ENCODE results near the gene C19orf12. TPM values are rescaled to one million over a fixed set of nuclear protein-coding genes. Genes with fewer than 3 reads are reported as not detected.

The C19orf12 gene
- total and polyA plus RNA-seq, 2 of the 13 experiments (the other 11 are each of a cell fraction or from before 2014, with no cell fraction given) = 17.7 to 34.4 TPM

DNA sequence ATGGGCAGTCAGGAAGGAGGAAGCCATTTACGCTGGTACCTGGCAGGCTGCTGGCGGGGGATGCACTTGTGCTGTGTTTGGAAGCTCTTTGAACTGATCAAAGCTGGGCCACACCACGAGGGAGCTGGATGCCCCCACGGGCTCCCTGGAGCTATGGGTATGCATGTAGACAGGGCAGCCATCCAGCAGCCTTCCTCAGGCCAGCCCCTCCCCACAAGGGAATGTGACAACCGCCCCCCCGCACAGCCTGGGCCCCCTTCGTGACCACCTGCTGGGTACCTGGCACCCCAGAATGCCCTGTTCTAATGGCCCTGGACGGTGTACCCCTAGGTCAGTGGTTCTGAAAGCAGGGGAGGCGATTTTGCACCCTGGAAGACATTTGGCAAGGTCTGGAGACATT lies 42.5 kb upstream of the C19orf12 start:
- no TSS peak for BruUV-seq (replicated peaks)
- in situ Hi-C loops (cut with HindIII; ENCODE audit: extremely low pct_ligation_motif_present, low pct_unique_long_range_greater_than_20kb) = no loop called here

More for the DNA sequence above, 42.5 kb upstream of the C19orf12 start:
- Histone ChIP-seq H4K20me1 (ENCODE audit: insufficient read depth, low read length) (no peaks in the 10 kb centered on the region), H3K36me3 (replicated peaks in 1 of 2; ENCODE audit: control insufficient read depth in 1 of 2, insufficient read depth in 2 of 2, low read length in 2 of 2) (no peaks in the 10 kb centered on the region), H3K27ac (ENCODE audit: extremely low read length, insufficient read depth, low read length) (no peak overlapping the region), H3K4me1 (ENCODE audit: insufficient read depth, low read length) (no peaks in the 10 kb centered on the region), H3K9ac (ENCODE audit: insufficient read depth, low read depth, low read length) (no peak overlapping the region), H2AFZ (ENCODE audit: low read length) (no peak overlapping the region), H3K4me3 (replicated peaks in 1 of 3; ENCODE audit: insufficient read depth in 1 of 3, low read depth in 2 of 3, low read length in 3 of 3) (no peak overlapping the region), H3K27me3 (ENCODE audit: control insufficient read depth in 1 of 2, insufficient read depth in 2 of 2, low read length in 2 of 2) (peaks cover 0 to 18% of the 10 kb centered on the region in 2 experiments; a peak in 3 of 5 replicates), H3K79me2 (ENCODE audit: insufficient read depth, low read length) (no peaks in the 10 kb centered on the region), H3K9me3 (ENCODE audit: low read length) (no peaks in the 10 kb centered on the region), H3K4me2 (ENCODE audit: low read depth, low read length) (no peak overlapping the region)
- 0% methylated on average over 2 of the region's 9 CpGs for WGBS (ENCODE audit: low lambda C conversion rate)
- ChIA-PET CTCF (ENCODE audit: low intra/inter-chr PET ratio, low total read pairs) (no interaction called here), POLR2A (no interaction called here)
- intact Hi-C loops (cut with micrococcal nuclease; ENCODE audit: unreplicated experiment) = no loop called here
- FAIRE-seq = no peak
- TF ChIP-seq ZNF547 (CRISPR knock-in tag; IDR thresholded peaks at IDR 0.05) (no peak), SP2 (CRISPR knock-in tag; IDR thresholded peaks at IDR 0.05) (no peak), MTF2 (CRISPR knock-in tag; IDR thresholded peaks at IDR 0.05; ENCODE audit: borderline replicate concordance) (no peak), CCAR2 (optimal IDR thresholded peaks at IDR 0.05; ENCODE audit: low read depth, low read length) (no peak), ZKSCAN8 (CRISPR knock-in tag; IDR thresholded peaks at IDR 0.05; ENCODE audit: borderline replicate concordance) (no peak), ZNF431 (CRISPR knock-in tag; IDR thresholded peaks at IDR 0.05; ENCODE audit: borderline replicate concordance, low read depth) (no peak), ZNF136 (CRISPR knock-in tag; IDR thresholded peaks at IDR 0.05; ENCODE audit: low read depth) (no peak), SMC3 (IDR thresholded peaks at IDR 0.05; ENCODE audit: low read length) (no peak), KLF13 (CRISPR knock-in tag; IDR thresholded peaks at IDR 0.05) (no peak), SUZ12 (IDR thresholded peaks at IDR 0.05; ENCODE audit: low read depth, low read length) (no peak)
- TF ChIP-seq, protein P1, sequence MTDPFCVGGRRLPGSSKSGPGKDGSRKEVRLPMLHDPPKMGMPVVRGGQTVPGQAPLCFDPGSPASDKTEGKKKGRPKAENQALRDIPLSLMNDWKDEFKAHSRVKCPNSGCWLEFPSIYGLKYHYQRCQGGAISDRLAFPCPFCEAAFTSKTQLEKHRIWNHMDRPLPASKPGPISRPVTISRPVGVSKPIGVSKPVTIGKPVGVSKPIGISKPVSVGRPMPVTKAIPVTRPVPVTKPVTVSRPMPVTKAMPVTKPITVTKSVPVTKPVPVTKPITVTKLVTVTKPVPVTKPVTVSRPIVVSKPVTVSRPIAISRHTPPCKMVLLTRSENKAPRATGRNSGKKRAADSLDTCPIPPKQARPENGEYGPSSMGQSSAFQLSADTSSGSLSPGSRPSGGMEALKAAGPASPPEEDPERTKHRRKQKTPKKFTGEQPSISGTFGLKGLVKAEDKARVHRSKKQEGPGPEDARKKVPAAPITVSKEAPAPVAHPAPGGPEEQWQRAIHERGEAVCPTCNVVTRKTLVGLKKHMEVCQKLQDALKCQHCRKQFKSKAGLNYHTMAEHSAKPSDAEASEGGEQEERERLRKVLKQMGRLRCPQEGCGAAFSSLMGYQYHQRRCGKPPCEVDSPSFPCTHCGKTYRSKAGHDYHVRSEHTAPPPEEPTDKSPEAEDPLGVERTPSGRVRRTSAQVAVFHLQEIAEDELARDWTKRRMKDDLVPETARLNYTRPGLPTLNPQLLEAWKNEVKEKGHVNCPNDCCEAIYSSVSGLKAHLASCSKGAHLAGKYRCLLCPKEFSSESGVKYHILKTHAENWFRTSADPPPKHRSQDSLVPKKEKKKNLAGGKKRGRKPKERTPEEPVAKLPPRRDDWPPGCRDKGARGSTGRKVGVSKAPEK (CRISPR knock-in tag; IDR thresholded peaks at IDR 0.05; ENCODE audit: borderline replicate concordance) = no peak
- TF ChIP-seq, protein P2, sequence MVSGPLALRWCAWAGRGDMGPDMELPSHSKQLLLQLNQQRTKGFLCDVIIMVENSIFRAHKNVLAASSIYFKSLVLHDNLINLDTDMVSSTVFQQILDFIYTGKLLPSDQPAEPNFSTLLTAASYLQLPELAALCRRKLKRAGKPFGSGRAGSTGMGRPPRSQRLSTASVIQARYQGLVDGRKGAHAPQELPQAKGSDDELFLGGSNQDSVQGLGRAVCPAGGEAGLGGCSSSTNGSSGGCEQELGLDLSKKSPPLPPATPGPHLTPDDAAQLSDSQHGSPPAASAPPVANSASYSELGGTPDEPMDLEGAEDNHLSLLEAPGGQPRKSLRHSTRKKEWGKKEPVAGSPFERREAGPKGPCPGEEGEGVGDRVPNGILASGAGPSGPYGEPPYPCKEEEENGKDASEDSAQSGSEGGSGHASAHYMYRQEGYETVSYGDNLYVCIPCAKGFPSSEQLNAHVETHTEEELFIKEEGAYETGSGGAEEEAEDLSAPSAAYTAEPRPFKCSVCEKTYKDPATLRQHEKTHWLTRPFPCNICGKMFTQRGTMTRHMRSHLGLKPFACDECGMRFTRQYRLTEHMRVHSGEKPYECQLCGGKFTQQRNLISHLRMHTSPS (CRISPR knock-in tag; IDR thresholded peaks at IDR 0.05; ENCODE audit: low read depth) = no peak
- no peak for ATAC-seq
- DNase-seq (ENCODE audit: low spot score) = no peak
